HL-60/S4 treated with retinoic acid at 250 ng/mL for 4 days and 3 days (cell line): ENCODE results near the gene HPS4.
"Not testable (repeated sequence)": the region's sequence is repeated elsewhere in the genome, so short reads cannot be mapped to it uniquely, and the experiment has no call there.

Experiments used
- in situ Hi-C: fragments of 300-500 bp; cut with MboI; formaldehyde crosslinking; loops from 2 replicates; pipeline ENCODE4 v1.7.0; 2022; ENCODE audit warnings: low sequenced_read_pairs

HPS4 gene

GRCh38 chr22:26483439-26484359 lies at the start of gene HPS4, which contains the start of gene SRRD:
TSS of gene HPS4 (minus strand) at chr22:26483783. CDS start at chr22:26481762, 2,021 bp downstream.
TSS of gene SRRD (plus strand) at chr22:26483877. CDS start at chr22:26483891, 14 bp downstream.
- in situ Hi-C loops = no loop called here

GRCh38 chr22:26529345-26529744 lies 45.8 kb upstream of the HPS4 start:
- in situ Hi-C loops = no loop called here

GRCh38 chr22:26528518-26528917 lies 44.9 kb upstream of the HPS4 start:
- in situ Hi-C loops = not testable (repeated sequence)

- in situ Hi-C loops = no loop called here
Observed at GRCh38 chr22:26527574-26528465, 44.2 kb upstream of the HPS4 start.

GRCh38 chr22:26527167-26527566 lies 43.6 kb upstream of the HPS4 start:
- in situ Hi-C loops = no loop called here

GRCh38 chr22:26525946-26526564 lies 42.5 kb upstream of the HPS4 start:
- in situ Hi-C loops = no loop called here

GRCh38 chr22:26524870-26525269 lies 41.3 kb upstream of the HPS4 start:
- in situ Hi-C loops = no loop called here

- in situ Hi-C loops = no loop called here
Observed at GRCh38 chr22:26522592-26522991, 39.0 kb upstream of the HPS4 start.

GRCh38 chr22:26522012-26522411 lies 38.4 kb upstream of the HPS4 start:
- in situ Hi-C loops = no loop called here

- in situ Hi-C loops = no loop called here
Observed at GRCh38 chr22:26517429-26517828, 33.8 kb upstream of the HPS4 start.

- in situ Hi-C loops = no loop called here
Observed at GRCh38 chr22:26516503-26516902, 32.9 kb upstream of the HPS4 start.

GRCh38 chr22:26515931-26516330 lies 32.3 kb upstream of the HPS4 start:
- in situ Hi-C loops = no loop called here

GRCh38 chr22:26514419-26515161 lies 31.0 kb upstream of the HPS4 start:
- in situ Hi-C loops = no loop called here

GRCh38 chr22:26513838-26514237 lies 30.3 kb upstream of the HPS4 start:
- in situ Hi-C loops = no loop called here

- in situ Hi-C loops = no loop called here
Observed at GRCh38 chr22:26512149-26512793, 28.7 kb upstream of the HPS4 start, which contains the start of gene TFIP11. TSS of gene TFIP11 (minus strand) at chr22:26512473. CDS start at chr22:26510272, 2,201 bp downstream.

GRCh38 chr22:26508148-26508547 lies 24.6 kb upstream of the HPS4 start:
- in situ Hi-C loops = no loop called here

- in situ Hi-C loops = no loop called here
Observed at GRCh38 chr22:26503758-26504157, 20.2 kb upstream of the HPS4 start.

GRCh38 chr22:26502688-26503561 lies 19.3 kb upstream of the HPS4 start:
- in situ Hi-C loops = no loop called here

GRCh38 chr22:26501996-26502395 lies 18.4 kb upstream of the HPS4 start:
- in situ Hi-C loops = no loop called here
